Measurements from ENCODE around the gene FEZF2.

FEZF2 gene

DNA sequence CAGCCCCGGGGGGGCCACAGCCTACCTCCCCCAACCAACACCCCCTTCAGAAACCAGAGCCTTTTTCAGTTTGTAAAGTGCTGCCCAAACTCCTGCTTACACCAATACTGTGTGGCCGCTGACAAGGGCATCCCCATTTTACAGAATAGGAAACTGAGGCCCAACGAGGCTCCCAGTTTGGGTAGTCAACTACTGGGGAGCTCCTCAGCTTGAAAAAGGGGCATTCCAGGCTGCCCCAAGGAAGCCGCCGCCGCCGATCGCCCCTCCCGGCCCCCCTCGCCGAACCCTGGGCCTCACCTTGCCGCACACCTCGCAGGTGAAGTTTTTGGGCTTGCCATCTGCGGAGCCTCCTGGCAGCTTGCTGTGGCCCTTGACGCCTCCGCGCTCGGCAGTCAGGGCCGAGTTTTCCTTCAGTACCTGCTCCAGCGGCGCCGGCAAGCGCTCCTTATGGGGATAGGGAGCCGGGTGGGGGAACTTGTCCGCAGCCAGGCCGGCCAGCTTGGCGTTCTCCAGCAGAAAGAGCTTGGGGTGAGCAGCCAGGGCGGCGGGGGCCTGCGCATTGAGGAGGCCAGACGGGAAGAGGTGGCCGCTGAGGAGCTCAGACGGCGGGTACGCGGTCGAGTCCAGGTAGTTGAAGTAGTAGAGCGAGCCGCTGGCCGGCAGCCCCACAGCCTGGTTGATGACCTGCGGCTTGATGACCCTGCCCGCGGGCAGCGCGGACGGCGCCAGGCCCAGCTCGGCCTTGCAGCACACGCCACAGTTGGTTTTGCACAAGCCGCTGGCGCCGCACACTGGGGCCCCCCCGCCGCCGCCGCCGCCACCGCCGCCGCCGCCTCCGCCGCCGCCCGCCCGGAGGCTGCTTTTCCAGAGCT lies 1.4 kb downstream of the FEZF2 start:
- DNase-seq = no peak

DNA sequence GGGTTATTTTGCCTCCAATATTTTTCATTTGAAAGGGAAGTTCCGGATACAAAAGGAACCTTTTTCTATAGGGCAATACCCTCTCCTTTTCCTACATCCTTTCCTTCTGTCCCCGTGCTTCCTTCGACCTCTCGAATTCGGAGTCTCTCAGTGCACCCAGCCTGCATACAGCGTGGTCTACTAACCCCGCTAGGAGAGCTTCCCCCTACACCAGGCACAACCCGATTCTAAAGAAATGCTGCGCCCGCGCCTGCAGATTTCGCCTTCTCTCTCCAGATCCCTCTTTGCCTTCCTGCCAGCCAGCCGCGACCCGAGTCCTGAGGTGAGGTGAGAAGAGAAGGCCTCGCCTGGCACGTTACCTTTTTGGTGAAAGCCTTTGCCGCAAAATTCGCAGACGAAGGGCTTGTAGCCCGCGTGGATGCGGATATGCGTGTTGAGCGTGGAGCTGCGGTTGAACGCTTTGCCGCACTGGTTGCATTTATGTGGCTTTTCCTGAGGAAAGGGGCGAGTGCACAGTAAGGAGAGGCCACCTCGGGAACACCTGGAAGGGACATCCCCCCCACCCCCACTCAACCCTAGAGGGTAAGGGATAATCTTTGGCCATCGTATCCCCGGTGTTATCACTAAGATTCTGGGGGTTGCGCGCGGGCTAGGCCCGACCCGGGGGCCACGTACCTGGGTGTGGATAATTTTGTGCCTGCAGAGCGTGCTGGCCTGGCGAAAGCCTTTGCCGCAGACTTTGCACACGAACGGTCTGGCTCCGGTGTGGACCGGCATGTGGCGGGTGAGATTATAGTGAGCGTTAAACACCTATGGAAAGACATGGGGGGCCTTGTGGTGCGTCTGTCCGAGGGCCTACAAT lies 2.3 kb downstream of the FEZF2 start:
- no peak for DNase-seq

DNA sequence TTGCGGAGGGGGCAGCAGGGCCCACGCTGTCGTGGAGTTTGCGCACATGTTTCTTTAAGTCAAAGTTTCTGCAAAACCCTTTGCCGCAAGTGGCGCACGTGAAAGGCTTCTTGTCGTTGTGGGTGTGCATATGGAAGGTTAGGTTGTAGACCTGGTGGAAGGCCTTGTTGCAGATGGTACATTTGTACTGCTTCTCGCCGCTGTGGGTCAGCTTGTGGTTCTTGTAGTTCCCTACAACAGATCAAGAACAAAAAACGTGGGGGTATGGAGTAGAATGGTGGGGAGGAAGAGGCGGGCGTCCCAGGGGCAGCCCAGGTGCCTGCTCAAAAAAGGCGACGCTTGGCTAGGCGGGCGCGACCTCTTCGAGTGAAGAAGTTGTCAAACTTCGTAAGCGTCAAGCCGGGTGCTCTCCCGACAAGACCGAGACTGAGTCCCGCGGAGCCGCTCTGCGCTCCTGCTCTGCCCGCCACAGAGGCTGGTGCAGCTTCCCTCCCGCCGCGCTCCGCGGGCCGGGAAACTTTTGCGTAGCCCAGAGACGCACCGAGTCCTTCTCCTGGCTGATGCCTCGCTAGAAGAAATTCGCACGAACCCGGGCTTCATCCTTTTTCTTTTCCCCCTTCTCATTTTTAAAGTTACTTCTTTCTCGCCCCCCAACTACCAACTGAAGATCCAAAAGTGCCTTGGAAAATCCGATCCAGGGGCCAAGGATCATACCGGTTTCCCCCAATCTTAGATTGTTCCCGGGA lies 3.1 kb downstream of the FEZF2 start:
- no peak for DNase-seq

DNA sequence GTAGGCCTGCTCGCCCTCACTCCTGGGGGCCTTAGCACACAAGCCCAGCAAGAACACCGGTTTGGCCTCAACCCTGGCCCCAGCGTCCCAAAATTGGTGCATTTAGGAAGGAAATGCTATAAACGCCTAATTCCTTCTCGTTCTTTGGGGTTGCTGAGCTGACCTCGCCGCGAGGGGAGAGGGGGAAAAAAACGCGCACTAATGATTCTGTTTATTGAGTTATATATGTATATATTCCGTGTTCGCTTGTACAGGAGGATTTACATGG lies 3.9 kb downstream of the FEZF2 start:
- DNase-seq = no peak

DNA sequence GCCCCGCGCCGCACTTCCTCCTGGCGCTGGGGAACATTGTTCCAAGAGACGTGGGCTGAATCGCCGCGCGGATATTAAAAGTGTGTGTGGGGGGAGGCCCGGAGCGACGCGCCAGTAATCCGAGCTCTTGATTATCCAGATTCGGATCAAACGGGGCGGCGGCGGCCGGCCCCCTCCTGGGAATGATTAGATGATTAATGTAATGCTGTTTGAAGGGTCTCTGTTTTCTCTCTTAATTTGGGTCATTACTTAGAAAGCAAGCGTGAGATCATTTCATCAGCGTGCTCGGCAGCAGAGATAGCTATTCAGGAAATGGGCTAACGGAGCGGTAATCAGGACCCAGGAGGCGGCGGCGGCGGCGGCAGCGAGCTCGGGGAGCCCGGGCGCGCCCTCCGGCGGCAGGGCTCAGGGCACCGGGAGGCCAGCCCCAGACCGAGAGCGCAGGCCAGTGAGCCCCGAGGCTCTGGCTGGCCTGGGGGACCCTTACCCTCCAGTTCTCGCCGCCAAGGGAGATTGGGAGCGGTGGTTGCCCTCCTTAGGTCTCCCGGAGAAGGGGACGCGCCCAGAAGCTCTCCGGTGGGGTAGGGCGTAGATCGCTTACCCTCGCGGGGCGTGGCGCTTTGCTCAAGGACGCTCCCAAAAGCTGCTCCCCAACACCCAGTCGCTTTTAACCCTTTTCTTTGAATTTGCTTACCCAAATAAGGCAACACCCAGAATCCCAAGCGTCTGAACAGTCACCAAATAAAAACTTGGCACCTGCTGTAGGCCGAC lies 4.5 kb downstream of the FEZF2 start:
- DNase-seq = no peak

DNA sequence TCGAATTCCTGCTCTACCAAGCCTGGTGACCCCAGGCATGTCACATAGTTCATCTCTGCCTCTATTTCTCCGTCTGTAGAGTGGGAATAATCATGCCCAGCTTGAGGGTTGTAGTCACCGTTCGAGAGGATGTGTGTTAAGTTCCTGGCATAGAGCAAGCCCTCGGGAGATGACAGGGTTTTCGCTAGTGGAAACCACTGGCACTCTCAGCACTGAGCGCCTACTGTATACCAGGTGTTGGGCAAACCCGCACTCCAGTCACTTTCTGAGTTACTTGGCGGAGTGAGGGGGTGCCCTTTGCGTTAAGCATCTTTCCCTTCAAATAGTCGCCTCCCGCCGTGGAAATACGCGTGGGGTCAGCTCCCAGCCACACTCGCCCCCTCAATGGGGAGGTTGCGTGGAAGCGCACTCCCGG lies 5.1 kb downstream of the FEZF2 start:
- DNase-seq = no peak

DNA sequence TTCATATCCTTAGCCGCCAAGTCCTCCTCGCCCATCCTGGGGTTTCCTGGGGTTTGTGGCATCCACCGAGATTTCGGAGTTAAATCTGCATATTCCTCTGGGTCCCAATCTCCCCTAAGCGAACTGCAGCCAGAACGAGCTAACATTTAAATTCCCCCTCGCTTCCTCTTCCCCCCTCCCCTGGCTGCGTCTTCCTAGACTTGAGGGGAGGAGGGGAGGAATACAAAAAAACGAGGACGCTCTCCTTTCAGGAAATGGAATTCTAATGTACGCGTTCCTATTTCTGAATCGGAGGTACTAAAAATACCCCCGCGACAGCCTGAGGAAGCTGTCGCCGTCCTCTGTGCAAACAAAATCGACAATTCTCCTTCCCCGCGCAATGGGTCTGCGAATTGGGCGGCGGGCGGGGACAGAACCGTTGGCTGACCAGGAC lies 5.6 kb downstream of the FEZF2 start:
- no peak for DNase-seq

DNA sequence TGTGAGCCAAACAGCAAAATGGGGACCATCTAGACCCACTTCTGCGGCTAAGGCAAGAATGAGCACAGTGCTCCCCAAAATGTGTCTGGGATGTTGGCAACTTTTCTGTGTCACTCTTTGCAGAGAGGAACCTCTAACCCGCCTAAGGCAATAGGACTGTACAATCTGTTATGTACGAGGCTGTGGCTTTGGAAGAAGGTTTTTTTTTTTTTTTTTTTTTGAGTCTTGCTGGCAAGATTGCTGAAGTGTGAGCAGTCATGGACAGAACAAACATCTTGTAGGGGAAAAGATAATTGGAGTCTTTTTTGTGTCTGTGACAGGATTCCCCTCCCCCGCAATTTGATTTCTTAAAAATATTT lies 7.2 kb downstream of the FEZF2 start:
- no peak for DNase-seq

DNA sequence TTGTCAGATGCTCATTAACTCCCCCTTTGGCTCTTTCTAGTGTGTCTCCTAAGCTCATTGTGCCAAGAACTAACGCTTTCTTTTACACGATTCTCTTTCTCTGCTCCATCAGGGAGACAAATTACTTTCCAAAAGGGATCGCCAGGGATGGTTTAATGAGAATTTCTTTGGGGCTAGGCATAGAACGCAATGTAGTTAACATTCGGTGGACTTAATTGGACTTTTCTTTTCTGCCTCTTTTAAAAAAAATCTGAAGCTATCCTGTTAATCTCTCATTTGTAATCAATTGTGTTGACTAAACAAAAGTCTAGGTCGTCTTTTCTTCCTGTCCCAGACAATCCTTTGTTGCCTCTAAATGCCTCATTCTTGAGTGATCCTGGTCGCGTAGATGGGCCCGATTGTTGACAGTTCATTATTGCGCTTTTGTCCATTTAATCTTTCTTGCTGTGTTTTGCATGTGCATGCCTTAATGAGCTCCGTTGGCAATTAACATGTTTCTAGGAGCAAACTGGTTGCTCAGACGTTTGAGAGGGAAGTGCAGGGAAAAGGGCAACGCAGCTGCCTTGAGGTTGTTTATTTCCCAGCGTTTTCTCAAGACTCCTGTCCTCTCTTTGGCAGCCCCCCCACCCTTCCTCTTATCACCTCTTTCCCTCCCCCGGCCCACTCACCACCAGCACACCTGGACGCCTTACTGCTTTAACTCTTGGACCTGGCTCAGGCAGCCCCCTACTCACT lies 7.8 kb downstream of the FEZF2 start:
- DNase-seq = no peak

DNA sequence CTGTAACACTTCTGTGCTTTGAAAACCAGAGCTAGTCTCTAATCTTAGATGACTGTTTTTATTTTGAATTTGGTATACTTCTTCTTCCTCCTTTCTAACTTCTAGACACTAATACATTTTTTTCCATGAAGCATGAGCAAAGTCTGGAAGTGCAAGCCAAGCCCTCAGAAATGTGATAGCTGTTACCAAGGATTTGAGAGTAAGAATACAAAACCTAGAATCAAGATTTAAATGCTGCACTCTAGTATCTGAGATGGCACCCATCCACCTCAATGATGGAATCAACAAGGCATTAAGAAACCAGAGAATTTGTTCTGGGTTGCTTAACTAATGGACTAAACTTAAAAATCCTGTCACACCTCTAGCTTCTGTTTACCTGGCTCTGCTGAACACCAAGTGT lies 9.2 kb downstream of the FEZF2 start:
- no peak for DNase-seq

DNA sequence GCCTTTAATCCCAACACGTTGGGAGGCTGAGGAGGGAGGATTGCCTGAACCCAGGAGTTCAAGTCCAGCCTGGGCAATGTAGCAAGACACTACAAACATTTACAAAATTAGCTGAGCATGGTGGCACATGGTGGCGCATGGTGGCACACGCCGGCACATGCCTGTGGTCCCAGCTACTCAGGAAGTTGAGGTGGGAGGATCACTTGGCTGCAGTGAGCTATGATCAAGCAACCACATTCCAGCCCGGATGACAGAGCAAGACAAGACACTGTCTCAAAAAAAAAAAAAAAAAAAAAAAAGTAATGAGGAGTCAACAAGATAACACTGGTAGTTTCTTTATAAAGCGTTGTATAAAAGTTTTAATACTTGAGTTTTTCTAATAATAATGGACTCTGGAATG lies 10.1 kb downstream of the FEZF2 start:
- DNase-seq = no peak

DNA sequence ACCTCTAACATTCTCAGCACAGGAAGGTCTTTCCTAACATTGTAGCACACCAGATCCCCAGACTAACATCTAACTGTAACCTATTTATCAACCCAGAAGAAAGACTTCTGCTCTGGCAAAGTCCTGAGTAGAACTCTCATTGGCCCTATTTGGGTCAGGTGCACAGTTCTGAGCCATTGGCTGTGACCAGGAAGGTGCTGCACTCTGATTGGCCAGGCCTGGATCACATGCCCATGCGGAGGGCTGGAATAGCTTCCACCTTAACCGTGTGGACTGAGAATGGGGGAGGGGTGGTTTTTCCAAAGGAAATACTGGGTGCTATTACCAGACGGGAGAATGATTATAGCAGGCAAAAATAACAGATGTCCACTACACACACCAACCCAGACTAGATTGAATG lies 11.5 kb downstream of the FEZF2 start:
- DNase-seq = no peak

DNA sequence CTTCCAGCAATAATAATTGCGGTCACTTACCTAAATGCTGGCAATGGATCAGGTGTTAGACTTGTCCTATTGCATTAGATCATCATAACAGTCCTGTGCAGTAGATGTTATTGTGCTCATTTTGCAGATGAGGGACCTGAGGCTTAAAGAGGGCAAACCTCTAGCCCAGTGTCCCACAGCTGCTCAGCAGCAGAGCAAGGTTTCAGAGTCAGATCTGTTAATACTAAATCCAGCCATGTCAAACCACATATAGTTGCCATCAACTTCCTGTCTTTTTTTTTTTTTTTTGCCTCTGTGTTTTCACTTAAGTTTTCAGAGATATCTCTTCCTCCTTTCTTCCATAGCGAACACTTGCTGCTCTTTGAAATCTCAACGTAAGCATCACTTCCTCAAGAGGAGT lies 12.1 kb downstream of the FEZF2 start:
- DNase-seq = no peak

DNA sequence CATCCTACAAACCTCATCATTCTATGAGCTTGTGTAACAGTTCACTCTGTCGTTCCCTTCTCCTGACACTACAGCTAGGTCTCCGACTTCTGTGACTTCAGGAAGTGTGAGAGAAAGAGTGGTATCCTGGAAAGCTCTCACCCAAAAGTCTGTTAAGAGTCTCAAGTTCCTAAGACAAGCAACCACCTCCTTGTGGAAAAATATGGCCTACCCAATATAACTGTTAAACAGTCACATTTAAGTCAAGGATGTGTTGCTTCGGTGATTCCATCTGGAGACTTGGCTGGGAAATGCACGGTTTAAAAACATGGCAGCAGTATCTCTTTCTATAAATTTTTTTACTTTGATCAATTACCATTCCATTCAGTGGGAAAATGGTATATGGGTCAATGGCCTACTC lies 13.8 kb downstream of the FEZF2 start:
- no peak for DNase-seq

DNA sequence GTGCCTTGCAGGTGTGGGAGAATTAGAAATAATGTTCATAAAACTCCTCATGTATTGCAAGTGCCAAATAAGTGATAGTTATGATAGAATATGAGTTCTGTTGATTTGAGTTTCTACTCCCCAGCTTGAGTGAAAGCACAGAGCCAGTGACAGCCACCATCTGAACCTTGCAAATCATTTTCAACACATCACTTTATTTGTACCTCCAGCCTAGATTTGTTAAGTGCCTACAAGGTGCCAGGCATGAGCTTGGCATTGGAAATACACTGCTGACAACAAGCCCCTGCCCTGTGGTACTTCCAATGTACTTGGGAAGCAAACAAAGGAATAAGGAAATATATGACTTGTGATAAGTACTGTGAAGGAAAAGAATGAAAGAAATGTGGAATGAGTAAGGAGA lies 17.0 kb downstream of the FEZF2 start:
- no peak for DNase-seq

DNA sequence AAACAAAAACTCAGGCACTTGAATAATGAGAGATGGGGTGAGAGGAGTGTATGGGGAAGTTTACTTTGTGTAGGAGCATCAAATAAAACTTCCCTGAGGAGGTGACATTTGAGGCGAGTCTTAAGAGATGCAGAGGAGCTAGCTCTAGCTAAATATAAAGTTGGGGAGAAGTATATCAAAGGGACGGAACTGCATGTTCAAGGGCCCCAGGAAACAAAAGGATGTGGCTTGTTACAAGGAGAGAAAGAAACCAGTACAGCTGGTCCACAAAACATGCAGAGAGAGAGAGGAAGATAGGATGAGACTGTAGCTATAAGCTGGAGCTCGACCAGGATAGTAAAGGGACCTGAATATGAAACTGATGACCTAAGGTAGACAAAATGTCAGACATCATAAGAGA lies 17.6 kb downstream of the FEZF2 start:
- DNase-seq = no peak

DNA sequence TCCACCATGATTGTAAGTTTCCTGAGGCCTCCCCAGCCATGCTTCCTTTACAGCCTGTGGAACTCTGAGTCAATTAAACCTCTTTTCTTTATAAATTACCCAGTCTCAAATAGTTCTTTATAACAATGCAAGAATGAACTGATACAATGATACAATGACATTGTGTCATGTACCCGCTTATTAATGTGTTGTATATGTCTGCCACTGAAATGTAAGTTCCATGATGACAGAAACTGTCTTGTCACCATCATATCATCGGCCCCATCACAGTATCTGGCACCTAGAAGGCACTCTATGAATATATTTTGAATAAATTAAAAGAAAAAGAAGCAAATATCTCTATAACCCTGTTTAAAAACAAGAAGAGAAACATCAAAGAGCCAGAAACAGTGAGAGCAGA lies 29.6 kb downstream of the FEZF2 start:
- no peak for DNase-seq

DNA sequence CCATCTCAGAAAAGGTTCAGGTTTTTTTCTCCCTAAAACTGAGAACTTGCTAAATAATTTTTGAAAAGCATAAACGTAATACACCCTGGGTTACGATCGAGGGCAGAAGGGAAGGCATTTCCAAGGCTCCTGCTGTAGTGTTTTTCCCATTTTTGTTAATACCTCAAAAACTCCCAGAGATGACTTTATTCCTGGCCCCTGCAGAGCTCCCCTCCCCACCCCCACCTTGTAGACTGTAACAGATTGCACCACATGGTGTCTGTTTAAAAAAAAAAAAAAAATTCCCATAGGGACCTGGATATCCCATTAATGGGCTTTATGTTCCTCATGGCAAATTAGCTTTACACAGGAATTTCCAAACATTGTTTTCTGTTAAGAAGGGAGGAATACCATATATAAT lies 38.2 kb downstream of the FEZF2 start:
- no peak for DNase-seq

DNA sequence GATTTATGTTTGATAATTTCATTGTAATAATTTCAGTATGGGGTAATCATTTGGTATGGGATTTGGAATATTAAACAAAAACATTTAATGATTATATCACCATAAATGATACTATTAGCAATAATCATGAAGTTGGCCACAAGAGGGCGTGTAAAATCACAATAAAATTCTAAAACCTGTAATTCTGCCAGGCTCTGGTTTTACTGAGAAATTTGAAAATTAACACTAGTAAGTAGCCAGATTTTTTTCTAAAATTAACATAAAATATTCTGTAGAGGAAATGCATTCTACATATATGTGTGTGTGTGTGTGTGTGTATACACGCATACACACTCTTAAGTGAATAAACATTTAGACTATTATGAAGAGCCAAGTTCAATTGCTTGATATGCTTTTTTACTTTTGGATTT lies 40.5 kb downstream of the FEZF2 start:
- DNase-seq = no peak

DNA sequence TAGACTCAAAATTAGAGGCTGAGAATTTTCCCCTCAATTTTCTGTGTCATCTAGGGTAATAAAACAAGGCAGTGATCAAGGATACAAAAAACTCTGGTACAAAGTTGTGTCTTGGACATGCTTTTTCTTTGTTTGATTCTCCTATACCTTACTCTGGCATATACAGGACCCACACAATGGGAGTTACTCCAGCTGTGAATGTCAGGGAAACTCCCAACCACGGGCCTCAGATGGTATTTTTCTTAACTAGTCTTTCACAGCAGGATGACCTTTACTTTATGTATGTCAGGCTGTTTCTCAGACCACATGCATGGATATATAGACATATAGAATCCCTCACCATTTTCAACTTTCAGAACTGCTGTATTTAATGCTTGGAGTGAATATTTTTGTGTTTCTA lies 41.3 kb downstream of the FEZF2 start:
- DNase-seq = no peak

DNA sequence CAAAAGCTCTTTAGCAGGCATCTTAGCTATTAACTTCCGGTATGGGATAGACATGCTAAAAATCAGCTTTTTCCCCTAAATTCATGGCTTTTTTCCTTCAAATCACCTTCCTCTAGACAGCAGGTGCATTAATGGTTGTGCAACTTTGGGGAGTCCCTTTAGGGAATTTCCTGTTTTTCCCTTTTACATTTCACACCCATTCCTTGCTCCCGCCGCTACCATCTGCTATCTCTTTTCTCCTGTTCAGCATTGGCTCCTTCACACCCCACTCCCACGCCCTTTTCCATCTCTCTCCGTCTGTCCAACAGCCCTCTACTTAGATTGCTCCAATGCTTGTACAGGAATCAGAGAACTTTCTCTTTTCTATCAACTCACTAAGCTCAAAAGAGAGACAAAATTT lies 43.4 kb downstream of the FEZF2 start:
- DNase-seq = no peak

DNA sequence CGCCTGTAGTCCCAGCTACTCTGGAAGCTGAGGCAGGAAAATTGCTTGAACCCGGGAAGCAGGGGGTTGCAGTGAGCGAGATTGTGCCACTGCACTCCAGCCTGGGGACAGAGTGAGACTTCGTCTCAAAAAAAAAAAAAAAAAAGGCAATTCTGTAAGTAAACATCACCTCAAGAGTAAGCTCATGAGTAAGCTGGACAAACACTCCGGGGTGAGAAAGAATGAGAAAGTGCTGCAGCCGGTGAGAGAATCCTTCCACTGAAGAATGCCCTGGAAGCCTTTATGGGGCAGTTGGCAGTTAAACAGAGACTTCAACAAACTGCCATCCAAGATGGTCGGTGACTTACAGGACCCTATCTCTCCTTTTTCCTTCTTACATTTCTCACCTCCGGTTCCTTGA lies 47.5 kb downstream of the FEZF2 start:
- no peak for DNase-seq

All from activated CD4-positive, alpha-beta T cell treated with anti-CD3 and anti-CD28 coated beads for 4 hours (primary cell).